ENCODE data around the gene PLXNA4. TPM values are rescaled to one million over a fixed set of nuclear protein-coding genes. Genes with fewer than 3 reads are reported as not detected.

Gene PLXNA4
- total RNA-seq, 1 donor from 2014 or later, result 2.1 TPM

DNA sequence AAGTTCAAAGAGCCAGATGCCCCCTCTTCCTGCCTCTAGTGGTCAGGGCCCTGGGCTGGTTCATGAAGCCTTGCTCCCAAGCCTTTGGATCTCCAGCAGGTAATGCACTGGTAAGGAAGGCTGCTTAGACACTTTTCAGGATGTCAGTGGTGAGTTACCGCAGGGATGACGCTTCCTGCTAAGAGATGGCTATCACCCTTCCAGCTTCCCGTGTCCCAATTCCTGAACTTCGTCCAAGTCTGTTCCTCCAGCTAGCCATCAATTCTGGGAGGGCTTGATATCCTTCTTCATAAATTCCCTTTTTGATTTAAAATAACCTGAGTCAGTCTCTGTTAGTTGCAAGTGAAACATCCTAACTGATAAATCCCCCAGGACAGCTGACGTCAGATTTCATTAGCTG, 221.2 kb downstream of the PLXNA4 start:
- peaks cover 0 to 10% (median 0%) of the 10 kb centered on the region in 3 donors for H3K27me3 ChIP-seq (ENCODE audit: control insufficient read depth in 3 of 3, insufficient read depth in 3 of 3, low read length in 3 of 3)
- H3K4me3 ChIP-seq (ENCODE audit: low read length in 3 of 3), result no peak overlapping the region
- no peak overlapping the region for H3K27ac ChIP-seq (ENCODE audit: low read depth, low read length)
- H3K36me3 ChIP-seq (ENCODE audit: control insufficient read depth in 3 of 3, insufficient read depth in 3 of 3, low read length in 3 of 3), result no peaks in the 10 kb centered on the region
- H3K9me3 ChIP-seq (ENCODE audit: control insufficient read depth in 3 of 3, low read length in 3 of 3), result no peaks in the 10 kb centered on the region
- H3K9ac ChIP-seq (ENCODE audit: low read depth in 1 of 3, low read length in 3 of 3), result no peak overlapping the region
- peaks cover 0 to 8% (median 3%) of the 10 kb centered on the region in 3 donors for H3K4me1 ChIP-seq (ENCODE audit: control insufficient read depth in 3 of 3, insufficient read depth in 3 of 3, low read length in 3 of 3)

- H3K9me3 ChIP-seq (ENCODE audit: control insufficient read depth in 3 of 3, low read length in 3 of 3), result no peaks in the 10 kb centered on the region
- H3K9ac ChIP-seq (ENCODE audit: low read depth in 1 of 3, low read length in 3 of 3), result no peak overlapping the region
- H3K4me1 ChIP-seq (ENCODE audit: control insufficient read depth in 3 of 3, insufficient read depth in 3 of 3, low read length in 3 of 3), result peaks cover 0 to 9% (median 3%) of the 10 kb centered on the region in 3 donors
These were observed 221.7 kb downstream of the PLXNA4 start for GRCh38 chr7:132354527-132354926.

GRCh38 chr7:132353936-132354335, 222.3 kb downstream of the PLXNA4 start:
- Histone ChIP-seq H3K27me3 (ENCODE audit: control insufficient read depth in 3 of 3, insufficient read depth in 3 of 3, low read length in 3 of 3) (peaks cover 0 to 10% (median 0%) of the 10 kb centered on the region in 3 donors), H3K9me3 (ENCODE audit: control insufficient read depth in 3 of 3, low read length in 3 of 3) (no peaks in the 10 kb centered on the region), H3K9ac (ENCODE audit: low read depth in 1 of 3, low read length in 3 of 3) (no peak overlapping the region), H3K36me3 (ENCODE audit: control insufficient read depth in 3 of 3, insufficient read depth in 3 of 3, low read length in 3 of 3) (no peaks in the 10 kb centered on the region), H3K4me3 (ENCODE audit: low read length in 3 of 3) (no peak overlapping the region), H3K4me1 (ENCODE audit: control insufficient read depth in 3 of 3, insufficient read depth in 3 of 3, low read length in 3 of 3) (peaks cover 3 to 12% (median 3%) of the 10 kb centered on the region in 3 donors), H3K27ac (ENCODE audit: low read depth, low read length) (no peak overlapping the region)

More at GRCh38 chr7:132354527-132354926, 221.7 kb downstream of the PLXNA4 start:
- Histone ChIP-seq H3K27me3 (ENCODE audit: control insufficient read depth in 3 of 3, insufficient read depth in 3 of 3, low read length in 3 of 3) (peaks cover 0 to 10% (median 0%) of the 10 kb centered on the region in 3 donors), H3K36me3 (ENCODE audit: control insufficient read depth in 3 of 3, insufficient read depth in 3 of 3, low read length in 3 of 3) (no peaks in the 10 kb centered on the region), H3K27ac (ENCODE audit: low read depth, low read length) (no peak overlapping the region), H3K4me3 (ENCODE audit: low read length in 3 of 3) (no peak overlapping the region)

DNA sequence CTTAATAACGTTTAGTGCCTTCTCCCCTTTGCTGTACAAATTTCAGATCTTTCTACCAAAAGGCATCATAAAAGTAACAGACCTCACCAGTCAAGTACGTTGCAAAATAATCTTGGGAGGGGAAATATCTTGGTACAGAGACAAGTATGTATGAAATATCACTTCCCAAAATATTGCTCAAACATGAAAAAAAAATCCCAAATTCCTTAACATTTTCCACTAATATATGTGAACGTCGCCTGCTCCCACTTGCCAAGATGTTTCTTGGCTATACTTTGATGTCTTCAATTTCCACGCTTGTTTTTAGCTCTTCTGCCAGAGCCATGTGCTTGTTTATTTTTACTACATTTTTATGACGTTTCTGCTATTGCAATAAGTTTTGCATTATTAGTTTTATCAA, 223.5 kb downstream of the PLXNA4 start:
- Histone ChIP-seq H3K36me3 (ENCODE audit: control insufficient read depth in 3 of 3, insufficient read depth in 3 of 3, low read length in 3 of 3) (no peaks in the 10 kb centered on the region), H3K9me3 (ENCODE audit: control insufficient read depth in 3 of 3, low read length in 3 of 3) (no peaks in the 10 kb centered on the region), H3K4me3 (ENCODE audit: low read length in 3 of 3) (no peak overlapping the region), H3K27ac (ENCODE audit: low read depth, low read length) (no peak overlapping the region), H3K9ac (ENCODE audit: low read depth in 1 of 3, low read length in 3 of 3) (no peak overlapping the region), H3K27me3 (ENCODE audit: control insufficient read depth in 3 of 3, insufficient read depth in 3 of 3, low read length in 3 of 3) (peaks cover 0 to 10% (median 0%) of the 10 kb centered on the region in 3 donors), H3K4me1 (ENCODE audit: control insufficient read depth in 3 of 3, insufficient read depth in 3 of 3, low read length in 3 of 3) (peaks cover 3 to 19% (median 8%) of the 10 kb centered on the region in 3 donors)

DNA sequence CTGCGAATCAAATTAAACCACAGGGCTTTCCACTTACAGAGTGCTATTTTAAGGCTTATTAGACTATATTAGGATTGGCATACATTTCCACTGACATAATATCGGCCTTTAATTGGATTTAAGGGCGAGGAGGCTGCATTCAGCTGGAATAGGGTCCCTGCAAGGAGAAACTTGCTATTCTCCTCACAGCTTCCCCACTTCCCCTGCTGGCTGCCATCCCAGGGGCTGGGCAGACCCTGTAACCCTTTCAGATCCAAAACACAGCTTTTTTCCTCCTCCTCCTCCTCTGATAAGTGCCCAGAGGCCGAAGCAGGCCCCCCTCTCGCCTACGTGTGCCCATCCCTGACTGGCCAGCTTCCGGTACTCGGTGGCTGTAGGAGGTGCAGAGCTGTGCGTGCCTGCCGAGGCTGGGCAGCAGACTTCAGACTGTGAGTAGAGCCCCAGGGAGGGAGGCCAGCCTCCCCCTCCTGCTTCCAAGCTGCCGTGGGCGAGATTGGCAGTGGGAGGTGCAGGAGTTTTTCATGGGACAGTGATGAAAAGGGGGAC, 224.2 kb downstream of the PLXNA4 start:
- Histone ChIP-seq H3K9ac (ENCODE audit: low read depth in 1 of 3, low read length in 3 of 3) (peak overlapping the region in 1 of 3 donors; percentile 20), H3K36me3 (ENCODE audit: control insufficient read depth in 3 of 3, insufficient read depth in 3 of 3, low read length in 3 of 3) (no peaks in the 10 kb centered on the region), H3K9me3 (ENCODE audit: control insufficient read depth in 3 of 3, low read length in 3 of 3) (no peaks in the 10 kb centered on the region), H3K4me3 (ENCODE audit: low read length in 3 of 3) (no peak overlapping the region), H3K27ac (ENCODE audit: low read depth, low read length) (no peak overlapping the region), H3K4me1 (ENCODE audit: control insufficient read depth in 3 of 3, insufficient read depth in 3 of 3, low read length in 3 of 3) (peaks cover 3 to 22% (median 8%) of the 10 kb centered on the region in 3 donors), H3K27me3 (ENCODE audit: control insufficient read depth in 3 of 3, insufficient read depth in 3 of 3, low read length in 3 of 3) (peaks cover 0 to 8% (median 0%) of the 10 kb centered on the region in 3 donors)

GRCh38 chr7:132350741-132351140, 225.5 kb downstream of the PLXNA4 start:
- peaks cover 3 to 22% (median 8%) of the 10 kb centered on the region in 3 donors for H3K4me1 ChIP-seq (ENCODE audit: control insufficient read depth in 3 of 3, insufficient read depth in 3 of 3, low read length in 3 of 3)

DNA sequence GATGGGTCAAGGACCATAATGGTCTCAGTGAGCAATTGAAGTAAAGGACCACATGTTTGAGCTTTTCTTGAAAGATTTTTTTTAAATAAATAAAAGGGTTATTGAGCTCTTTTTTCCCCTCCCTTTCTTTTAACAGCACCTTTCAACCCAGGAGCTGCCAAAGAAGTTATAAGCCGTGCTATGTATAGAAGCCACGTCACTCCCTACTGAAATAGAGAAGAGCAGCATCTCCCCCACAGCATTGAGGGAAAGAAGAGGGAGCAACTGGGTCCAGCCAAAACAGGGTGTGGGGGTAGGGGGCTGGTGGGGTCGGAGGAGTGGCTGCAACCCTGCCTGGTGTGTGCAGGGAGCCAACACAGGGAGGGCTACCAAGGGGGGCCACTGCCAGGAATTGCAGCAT, 227.2 kb downstream of the PLXNA4 start:
- Histone ChIP-seq H3K9ac (ENCODE audit: low read depth in 1 of 3, low read length in 3 of 3) (no peak overlapping the region), H3K27me3 (ENCODE audit: control insufficient read depth in 3 of 3, insufficient read depth in 3 of 3, low read length in 3 of 3) (peaks cover 0 to 7% (median 0%) of the 10 kb centered on the region in 3 donors), H3K36me3 (ENCODE audit: control insufficient read depth in 3 of 3, insufficient read depth in 3 of 3, low read length in 3 of 3) (no peaks in the 10 kb centered on the region), H3K4me3 (ENCODE audit: low read length in 3 of 3) (no peak overlapping the region), H3K27ac (ENCODE audit: low read depth, low read length) (no peak overlapping the region), H3K9me3 (ENCODE audit: control insufficient read depth in 3 of 3, low read length in 3 of 3) (no peaks in the 10 kb centered on the region), H3K4me1 (ENCODE audit: control insufficient read depth in 3 of 3, insufficient read depth in 3 of 3, low read length in 3 of 3) (peaks cover 3 to 22% (median 8%) of the 10 kb centered on the region in 3 donors)

More at GRCh38 chr7:132350741-132351140, 225.5 kb downstream of the PLXNA4 start:
- peaks cover 0 to 7% (median 0%) of the 10 kb centered on the region in 3 donors for H3K27me3 ChIP-seq (ENCODE audit: control insufficient read depth in 3 of 3, insufficient read depth in 3 of 3, low read length in 3 of 3)
- H3K4me3 ChIP-seq (ENCODE audit: low read length in 3 of 3), result no peak overlapping the region
- no peaks in the 10 kb centered on the region for H3K36me3 ChIP-seq (ENCODE audit: control insufficient read depth in 3 of 3, insufficient read depth in 3 of 3, low read length in 3 of 3)
- H3K9me3 ChIP-seq (ENCODE audit: control insufficient read depth in 3 of 3, low read length in 3 of 3), result no peaks in the 10 kb centered on the region
- no peak overlapping the region for H3K9ac ChIP-seq (ENCODE audit: low read depth in 1 of 3, low read length in 3 of 3)
- H3K27ac ChIP-seq (ENCODE audit: low read depth, low read length), result no peak overlapping the region

DNA sequence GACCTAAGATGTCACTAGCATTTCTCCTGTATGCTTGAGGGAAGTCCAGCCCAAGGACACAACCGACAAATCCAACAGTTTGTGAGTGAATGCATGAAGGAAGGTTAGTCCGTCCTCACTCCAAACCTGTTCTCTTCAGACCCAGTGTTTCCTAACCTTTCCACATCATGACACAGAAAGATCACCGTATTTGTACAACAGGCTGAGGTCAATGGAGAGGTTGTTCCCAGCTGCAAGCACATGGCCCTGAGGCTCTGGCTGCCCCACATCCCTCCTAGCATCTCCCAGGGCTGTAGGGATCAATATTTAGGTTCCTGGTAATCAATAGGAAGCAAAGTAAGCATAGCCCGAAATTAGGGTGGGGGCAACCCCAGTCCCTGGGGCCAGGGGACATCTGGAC, 227.9 kb downstream of the PLXNA4 start:
- peaks cover 0 to 7% (median 0%) of the 10 kb centered on the region in 3 donors for H3K27me3 ChIP-seq (ENCODE audit: control insufficient read depth in 3 of 3, insufficient read depth in 3 of 3, low read length in 3 of 3)
- H3K4me1 ChIP-seq (ENCODE audit: control insufficient read depth in 3 of 3, insufficient read depth in 3 of 3, low read length in 3 of 3), result peaks cover 3 to 22% (median 8%) of the 10 kb centered on the region in 3 donors
- no peak overlapping the region for H3K4me3 ChIP-seq (ENCODE audit: low read length in 3 of 3)
- no peak overlapping the region for H3K9ac ChIP-seq (ENCODE audit: low read depth in 1 of 3, low read length in 3 of 3)
- no peak overlapping the region for H3K27ac ChIP-seq (ENCODE audit: low read depth, low read length)
- H3K9me3 ChIP-seq (ENCODE audit: control insufficient read depth in 3 of 3, low read length in 3 of 3), result no peaks in the 10 kb centered on the region
- no peaks in the 10 kb centered on the region for H3K36me3 ChIP-seq (ENCODE audit: control insufficient read depth in 3 of 3, insufficient read depth in 3 of 3, low read length in 3 of 3)

GRCh38 chr7:132347858-132348257, 228.4 kb downstream of the PLXNA4 start:
- no peak overlapping the region for H3K4me3 ChIP-seq (ENCODE audit: low read length in 3 of 3)
- H3K27me3 ChIP-seq (ENCODE audit: control insufficient read depth in 3 of 3, insufficient read depth in 3 of 3, low read length in 3 of 3), result peaks cover 0 to 7% (median 0%) of the 10 kb centered on the region in 3 donors
- no peaks in the 10 kb centered on the region for H3K9me3 ChIP-seq (ENCODE audit: control insufficient read depth in 3 of 3, low read length in 3 of 3)
- no peaks in the 10 kb centered on the region for H3K36me3 ChIP-seq (ENCODE audit: control insufficient read depth in 3 of 3, insufficient read depth in 3 of 3, low read length in 3 of 3)
- no peak overlapping the region for H3K27ac ChIP-seq (ENCODE audit: low read depth, low read length)
- H3K4me1 ChIP-seq (ENCODE audit: control insufficient read depth in 3 of 3, insufficient read depth in 3 of 3, low read length in 3 of 3), result peaks cover 3 to 22% (median 8%) of the 10 kb centered on the region in 3 donors
- H3K9ac ChIP-seq (ENCODE audit: low read depth in 1 of 3, low read length in 3 of 3), result no peak overlapping the region

DNA sequence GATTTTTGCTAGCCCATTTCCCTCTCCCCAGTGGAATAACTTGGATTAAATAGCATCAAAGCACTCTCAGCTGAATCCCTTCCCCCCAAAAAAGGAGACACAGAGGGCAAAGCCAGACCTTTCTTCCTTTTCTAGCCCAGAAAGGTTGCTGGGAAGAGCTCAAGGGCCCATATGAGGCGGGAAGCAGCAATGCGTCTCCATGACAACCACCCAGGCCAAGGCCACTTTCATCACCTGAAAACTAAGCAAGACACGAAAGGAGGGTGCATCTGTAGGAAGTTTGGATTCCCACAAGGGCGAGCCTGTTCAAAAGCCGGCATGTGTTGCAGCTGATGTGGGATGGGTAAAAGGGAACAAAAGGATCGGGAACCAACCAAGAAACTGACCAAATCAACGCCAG, 229.1 kb downstream of the PLXNA4 start:
- Histone ChIP-seq H3K4me3 (ENCODE audit: low read length in 3 of 3) (no peak overlapping the region), H3K4me1 (ENCODE audit: control insufficient read depth in 3 of 3, insufficient read depth in 3 of 3, low read length in 3 of 3) (peaks cover 3 to 17% (median 8%) of the 10 kb centered on the region in 3 donors), H3K27me3 (ENCODE audit: control insufficient read depth in 3 of 3, insufficient read depth in 3 of 3, low read length in 3 of 3) (peaks cover 0 to 4% (median 0%) of the 10 kb centered on the region in 3 donors), H3K27ac (ENCODE audit: low read depth, low read length) (no peak overlapping the region), H3K9ac (ENCODE audit: low read depth in 1 of 3, low read length in 3 of 3) (no peak overlapping the region), H3K9me3 (ENCODE audit: control insufficient read depth in 3 of 3, low read length in 3 of 3) (no peaks in the 10 kb centered on the region), H3K36me3 (ENCODE audit: control insufficient read depth in 3 of 3, insufficient read depth in 3 of 3, low read length in 3 of 3) (no peaks in the 10 kb centered on the region)

Data from skeletal muscle tissue (tissue), 4 donors.